ENCODE data around the gene INHBB. TPM values are rescaled to one million over a fixed set of nuclear protein-coding genes. Genes with fewer than 3 reads are reported as not detected.

Gene INHBB
- total and polyA plus RNA-seq, 4 donors = 0.97 to 7.8 (median 5.8) TPM

GRCh38 chr2:120391911-120392665 is 46.2 kb downstream of the INHBB start:
- no peak for DNase-seq
- Histone ChIP-seq H3K4me3 (no peak overlapping the region), H3K27me3 (ENCODE audit: control insufficient read depth in 3 of 3, insufficient read depth in 3 of 3, low read length in 2 of 3) (no peaks in the 10 kb centered on the region)

GRCh38 chr2:120392923-120393322 is 47.0 kb downstream of the INHBB start:
- TF ChIP-seq CTCF (IDR thresholded peaks at IDR 0.05; ENCODE audit: control extremely low read depth, extremely low read depth) = no peak
- no peaks in the 10 kb centered on the region for H3K36me3 ChIP-seq (ENCODE audit: control insufficient read depth in 4 of 4, insufficient read depth in 4 of 4, low read length in 4 of 4)
- ATAC-seq (ENCODE audit: insufficient read depth, low FRiP score) = no peak
- DNase-seq = no peak
- 71 to 80% methylated on average over 1 of the region's 1 CpG for WGBS, 2 donors
- H3K27ac ChIP-seq (ENCODE audit: low read depth in 1 of 2, low read length in 1 of 2) = no peak overlapping the region
- no peaks in the 10 kb centered on the region for H3K27me3 ChIP-seq (ENCODE audit: control insufficient read depth in 3 of 3, insufficient read depth in 3 of 3, low read length in 2 of 3)
- no peaks in the 10 kb centered on the region for H3K9me3 ChIP-seq (ENCODE audit: control insufficient read depth in 4 of 4, insufficient read depth in 3 of 4, low read length in 3 of 4)
- H3K9ac ChIP-seq (ENCODE audit: insufficient read depth in 1 of 2, low read length in 2 of 2) = no peak overlapping the region
- H3K4me1 ChIP-seq (ENCODE audit: control insufficient read depth in 5 of 5, insufficient read depth in 5 of 5, low read length in 5 of 5) = peaks cover 0 to 19% (median 0%) of the 10 kb centered on the region in 5 donors
- no peak overlapping the region for H3K4me3 ChIP-seq

More at GRCh38 chr2:120391911-120392665, 46.2 kb downstream of the INHBB start:
- Histone ChIP-seq H3K27ac (ENCODE audit: low read depth in 1 of 2, low read length in 1 of 2) (no peak overlapping the region), H3K4me1 (ENCODE audit: control insufficient read depth in 5 of 5, insufficient read depth in 5 of 5, low read length in 5 of 5) (peaks cover 0 to 19% (median 0%) of the 10 kb centered on the region in 5 donors), H3K36me3 (ENCODE audit: control insufficient read depth in 4 of 4, insufficient read depth in 4 of 4, low read length in 4 of 4) (no peaks in the 10 kb centered on the region), H3K9ac (ENCODE audit: insufficient read depth in 1 of 2, low read length in 2 of 2) (no peak overlapping the region), H3K9me3 (ENCODE audit: control insufficient read depth in 4 of 4, insufficient read depth in 3 of 4, low read length in 3 of 4) (no peaks in the 10 kb centered on the region)
- no peak for ATAC-seq (ENCODE audit: insufficient read depth, low FRiP score)
- no peak for TF ChIP-seq CTCF (IDR thresholded peaks at IDR 0.05; ENCODE audit: control extremely low read depth, extremely low read depth)
- 84 to 91% methylated on average over 16 of the region's 16 CpGs for WGBS, 2 donors

- no peak overlapping the region for H3K9ac ChIP-seq (ENCODE audit: insufficient read depth in 1 of 2, low read length in 2 of 2)
- H3K4me3 ChIP-seq = no peak overlapping the region
- H3K36me3 ChIP-seq (ENCODE audit: control insufficient read depth in 4 of 4, insufficient read depth in 4 of 4, low read length in 4 of 4) = no peaks in the 10 kb centered on the region
- H3K9me3 ChIP-seq (ENCODE audit: control insufficient read depth in 4 of 4, insufficient read depth in 3 of 4, low read length in 3 of 4) = no peaks in the 10 kb centered on the region
- 90 to 93% methylated on average over 5 of the region's 5 CpGs for WGBS, 2 donors
- DNase-seq (no peak), ATAC-seq (ENCODE audit: insufficient read depth, low FRiP score) (no peak)
- H3K27ac ChIP-seq (ENCODE audit: low read depth in 1 of 2, low read length in 1 of 2) = no peak overlapping the region
- H3K4me1 ChIP-seq (ENCODE audit: control insufficient read depth in 5 of 5, insufficient read depth in 5 of 5, low read length in 5 of 5) = peaks cover 0 to 19% (median 0%) of the 10 kb centered on the region in 5 donors
- H3K27me3 ChIP-seq (ENCODE audit: control insufficient read depth in 3 of 3, insufficient read depth in 3 of 3, low read length in 2 of 3) = no peaks in the 10 kb centered on the region
- no peak for TF ChIP-seq CTCF (IDR thresholded peaks at IDR 0.05; ENCODE audit: control extremely low read depth, extremely low read depth)
Observed at GRCh38 chr2:120393456-120393855, 47.5 kb downstream of the INHBB start.
